Gastrocnemius medialis (tissue), 4 donors: ENCODE data around the gene SOWAHA.

Source experiments
- POLR2A ChIP-seq, 2 donors: fragments of 450-650 bp; IDR thresholded peaks; one replicate each; pipeline ENCODE4 v1.6.1; 2017; ENCODE audit warnings: antibody characterized with exemption in 2 of 2, mild to moderate bottlenecking in 2 of 2, moderate library complexity in 2 of 2
- TF ChIP-seq, protein P1 (sequence below), 5 experiments: fragments of 450-650 bp in 3 of 5; fragments of 200-600 bp in 2 of 5; sonication (generic) in 2 of 5; IDR thresholded peaks in 4 of 5; conservative IDR thresholded peaks in 1 of 5; 1 replicate in 4 of 5; 2 replicates in 1 of 5; pipeline ENCODE4 v1.5.1; 2016 to 2019; ENCODE audit warnings: antibody characterized with exemption in 5 of 5, mild to moderate bottlenecking in 3 of 5, moderate library complexity in 3 of 5

GRCh38 chr5:132797651-132798050 is 15.5 kb upstream of the SOWAHA start:
- TF ChIP-seq, protein P1, sequence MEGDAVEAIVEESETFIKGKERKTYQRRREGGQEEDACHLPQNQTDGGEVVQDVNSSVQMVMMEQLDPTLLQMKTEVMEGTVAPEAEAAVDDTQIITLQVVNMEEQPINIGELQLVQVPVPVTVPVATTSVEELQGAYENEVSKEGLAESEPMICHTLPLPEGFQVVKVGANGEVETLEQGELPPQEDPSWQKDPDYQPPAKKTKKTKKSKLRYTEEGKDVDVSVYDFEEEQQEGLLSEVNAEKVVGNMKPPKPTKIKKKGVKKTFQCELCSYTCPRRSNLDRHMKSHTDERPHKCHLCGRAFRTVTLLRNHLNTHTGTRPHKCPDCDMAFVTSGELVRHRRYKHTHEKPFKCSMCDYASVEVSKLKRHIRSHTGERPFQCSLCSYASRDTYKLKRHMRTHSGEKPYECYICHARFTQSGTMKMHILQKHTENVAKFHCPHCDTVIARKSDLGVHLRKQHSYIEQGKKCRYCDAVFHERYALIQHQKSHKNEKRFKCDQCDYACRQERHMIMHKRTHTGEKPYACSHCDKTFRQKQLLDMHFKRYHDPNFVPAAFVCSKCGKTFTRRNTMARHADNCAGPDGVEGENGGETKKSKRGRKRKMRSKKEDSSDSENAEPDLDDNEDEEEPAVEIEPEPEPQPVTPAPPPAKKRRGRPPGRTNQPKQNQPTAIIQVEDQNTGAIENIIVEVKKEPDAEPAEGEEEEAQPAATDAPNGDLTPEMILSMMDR (IDR thresholded peaks at IDR 0.05 in 4 of 5, conservative IDR thresholded peaks at IDR 0.05 in 1 of 5) = no peak
- no peak for TF ChIP-seq POLR2A (IDR thresholded peaks at IDR 0.05)
